HG03135 (cell line): ENCODE results near the gene LINGO1.

ENCODE experiments used
- ATAC-seq: cut with Tn5 transposase; IDR thresholded peaks from one replicate; pipeline ENCODE4 v1.9.1; 2021; ENCODE audit warnings: mild to moderate bottlenecking, moderate library complexity; ENCODE audit not compliant: unreplicated experiment

LINGO1 gene

GRCh38 chr15:77633134-77633912, 611 bp upstream of the LINGO1 start:
- ATAC-seq = no peak

DNA sequence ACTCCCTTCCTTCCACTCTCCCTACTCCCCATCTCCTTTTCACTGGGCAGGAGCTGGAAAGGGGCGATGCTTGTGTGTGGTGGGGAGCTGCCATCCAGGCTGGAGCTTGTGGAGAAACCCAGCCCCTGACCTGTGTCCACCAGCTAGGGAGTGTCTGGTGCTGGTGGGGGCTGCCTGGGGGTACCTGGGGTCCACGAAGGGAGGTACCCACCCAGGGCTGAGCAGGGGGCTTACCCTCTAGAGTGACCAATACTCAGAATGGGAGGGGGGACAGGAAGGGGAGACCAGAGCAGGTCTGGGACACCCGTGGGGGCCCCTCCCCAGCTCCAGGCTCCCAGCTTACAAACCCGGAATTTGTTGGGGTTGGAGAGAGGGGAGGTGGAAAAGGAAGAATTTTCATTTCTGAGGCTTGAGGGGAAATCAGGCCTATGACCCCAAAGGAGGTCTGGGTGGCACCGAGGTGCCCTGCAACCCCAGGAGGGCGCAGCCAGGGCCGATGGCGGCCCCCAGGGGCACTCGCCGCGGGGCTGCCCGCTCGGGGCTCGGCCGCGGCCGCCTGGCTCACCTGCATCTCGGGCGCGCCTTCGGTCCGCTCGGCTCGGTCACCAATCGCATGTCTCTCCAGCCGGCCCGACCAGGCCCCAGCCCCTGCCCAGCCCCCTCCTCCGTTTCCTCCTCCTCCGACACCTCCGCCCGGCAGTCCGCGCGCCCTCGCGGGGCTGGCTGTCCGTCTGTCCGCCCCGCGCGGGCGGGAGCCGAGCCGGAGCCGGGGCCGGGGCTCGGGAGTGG, 773 bp downstream of the LINGO1 start:
- ATAC-seq = no peak

GRCh38 chr15:77630956-77631744, 1.6 kb downstream of the LINGO1 start:
- no peak for ATAC-seq

- ATAC-seq = no peak
Measured at GRCh38 chr15:77630056-77630455, 2.7 kb downstream of the LINGO1 start.

DNA sequence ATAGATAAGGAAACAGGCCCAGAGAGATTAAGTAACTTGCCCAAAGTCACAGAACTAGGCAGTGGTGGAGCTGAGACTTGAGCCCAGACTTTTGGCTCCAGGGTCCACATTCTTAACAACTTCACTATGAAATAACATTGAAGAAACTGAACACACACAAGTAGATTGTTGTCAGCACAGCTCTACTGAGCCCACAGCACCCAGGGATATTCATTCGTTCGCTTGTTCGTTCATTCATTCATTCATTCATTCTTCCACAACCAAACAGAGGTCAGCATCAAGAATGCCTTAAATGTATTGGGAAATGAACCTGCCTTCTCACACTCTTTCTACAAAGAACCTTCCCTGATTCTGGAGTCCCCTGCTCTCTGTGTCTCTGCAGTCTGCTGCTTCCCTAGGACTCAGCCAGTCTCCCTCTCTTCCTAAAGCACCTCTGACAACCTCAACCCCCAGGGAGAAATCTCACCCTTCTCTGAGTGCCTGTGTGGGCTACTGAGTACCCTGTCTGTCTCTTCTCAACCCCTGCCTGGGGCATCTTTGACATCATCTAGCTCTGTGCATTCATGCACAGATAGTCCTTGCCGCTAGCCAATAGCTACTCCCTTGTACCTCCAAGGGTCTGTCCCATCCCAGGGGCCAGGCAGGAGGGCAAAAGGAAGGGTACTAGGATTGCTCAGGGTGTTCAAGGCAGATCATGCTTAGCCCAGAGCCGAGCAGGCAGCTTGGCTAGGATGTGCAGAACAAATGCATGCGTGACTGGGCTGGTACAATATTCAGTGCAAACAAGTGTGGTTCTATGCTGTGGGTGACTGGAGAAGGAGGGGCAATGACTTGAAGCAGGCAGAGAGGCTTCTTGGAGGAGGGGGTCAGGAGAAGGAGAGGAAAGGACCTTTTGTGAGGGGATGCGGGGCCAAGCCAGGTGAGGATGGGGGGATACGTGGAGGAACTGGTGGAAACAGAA, 3.4 kb downstream of the LINGO1 start:
- ATAC-seq = no peak

DNA sequence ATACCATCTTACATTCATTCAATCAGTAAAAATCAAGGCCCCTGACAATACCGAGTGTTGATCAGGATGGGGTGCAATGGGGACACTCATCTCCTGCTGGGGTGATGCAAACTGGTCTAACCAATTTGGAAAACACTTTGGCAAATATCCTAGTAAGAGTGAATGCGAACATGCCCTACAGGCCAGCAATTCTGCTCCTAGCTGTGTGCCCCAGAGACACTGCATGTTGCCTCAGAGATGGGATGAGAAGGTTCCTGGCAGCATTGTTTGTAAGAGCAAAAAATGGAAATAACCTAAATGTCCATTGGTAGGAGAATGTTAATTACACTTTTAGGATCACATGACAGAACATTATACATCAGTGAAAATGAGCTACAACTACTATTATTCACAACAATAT, 4.7 kb downstream of the LINGO1 start:
- ATAC-seq = no peak

GRCh38 chr15:77627581-77627980, 5.1 kb downstream of the LINGO1 start:
- no peak for ATAC-seq

DNA sequence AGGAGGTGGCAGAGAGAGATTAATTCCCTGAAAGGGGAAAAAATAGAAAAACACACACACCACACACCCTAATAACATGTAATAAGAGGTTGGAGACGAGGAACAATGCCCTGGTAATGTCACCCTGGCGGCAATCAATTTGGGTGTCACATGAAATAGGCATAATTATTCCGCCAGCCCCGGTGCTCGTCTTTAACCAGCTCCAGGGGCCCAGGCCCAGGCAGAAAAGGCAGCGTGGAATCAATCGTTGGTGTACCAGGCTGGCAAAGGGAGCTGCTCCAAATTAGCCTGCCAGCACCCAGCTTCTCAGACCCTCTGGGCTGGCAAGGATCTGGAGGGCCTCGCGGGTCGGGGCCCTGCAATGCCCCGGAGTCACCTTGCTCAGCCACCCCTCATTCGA, 5.6 kb downstream of the LINGO1 start:
- ATAC-seq = no peak

GRCh38 chr15:77626002-77626401, 6.7 kb downstream of the LINGO1 start:
- no peak for ATAC-seq

DNA sequence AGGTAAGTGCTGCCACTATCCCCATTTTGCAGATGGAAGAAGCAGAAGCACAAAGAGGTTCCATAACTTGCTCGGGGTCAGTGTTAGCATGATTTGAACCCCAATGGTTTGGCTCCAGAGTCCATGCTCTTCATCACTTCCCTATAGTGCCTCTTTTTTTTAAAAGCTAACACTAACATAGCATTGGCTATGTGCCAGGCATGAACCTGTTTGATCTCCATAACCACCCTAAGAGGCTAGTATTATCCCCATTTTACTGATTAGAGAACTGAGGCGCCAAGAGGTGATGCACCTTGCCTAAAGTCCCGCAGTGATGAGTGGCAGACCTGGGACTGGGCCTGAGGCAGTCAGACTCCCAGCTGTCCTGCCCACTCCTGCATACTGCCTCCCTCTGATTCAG, 7.3 kb downstream of the LINGO1 start:
- no peak for ATAC-seq

GRCh38 chr15:77624868-77625267, 7.8 kb downstream of the LINGO1 start:
- ATAC-seq = no peak

GRCh38 chr15:77623755-77624524, 8.8 kb downstream of the LINGO1 start:
- no peak for ATAC-seq

- ATAC-seq = no peak
Measured at GRCh38 chr15:77622934-77623754, 9.6 kb downstream of the LINGO1 start.

GRCh38 chr15:77622209-77622933, 10.3 kb downstream of the LINGO1 start:
- ATAC-seq = no peak

DNA sequence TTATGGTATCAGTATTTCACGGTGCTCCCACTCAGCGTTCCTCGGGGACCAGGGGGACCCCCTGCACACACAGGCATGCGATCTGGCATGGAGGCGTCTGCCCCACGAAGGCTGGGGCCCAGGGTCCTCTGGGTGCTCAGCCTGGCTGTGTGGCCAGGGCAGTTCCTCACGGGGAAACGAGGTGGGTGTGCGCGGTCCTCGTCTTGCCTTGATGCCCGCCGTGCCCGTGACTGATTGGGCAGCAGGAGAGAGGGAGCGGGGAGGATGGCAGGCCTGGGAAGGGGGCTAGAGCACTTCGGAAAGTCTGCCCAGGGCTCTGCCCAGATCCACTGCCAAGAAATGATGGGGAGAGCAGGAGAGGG, 10.9 kb downstream of the LINGO1 start:
- no peak for ATAC-seq

DNA sequence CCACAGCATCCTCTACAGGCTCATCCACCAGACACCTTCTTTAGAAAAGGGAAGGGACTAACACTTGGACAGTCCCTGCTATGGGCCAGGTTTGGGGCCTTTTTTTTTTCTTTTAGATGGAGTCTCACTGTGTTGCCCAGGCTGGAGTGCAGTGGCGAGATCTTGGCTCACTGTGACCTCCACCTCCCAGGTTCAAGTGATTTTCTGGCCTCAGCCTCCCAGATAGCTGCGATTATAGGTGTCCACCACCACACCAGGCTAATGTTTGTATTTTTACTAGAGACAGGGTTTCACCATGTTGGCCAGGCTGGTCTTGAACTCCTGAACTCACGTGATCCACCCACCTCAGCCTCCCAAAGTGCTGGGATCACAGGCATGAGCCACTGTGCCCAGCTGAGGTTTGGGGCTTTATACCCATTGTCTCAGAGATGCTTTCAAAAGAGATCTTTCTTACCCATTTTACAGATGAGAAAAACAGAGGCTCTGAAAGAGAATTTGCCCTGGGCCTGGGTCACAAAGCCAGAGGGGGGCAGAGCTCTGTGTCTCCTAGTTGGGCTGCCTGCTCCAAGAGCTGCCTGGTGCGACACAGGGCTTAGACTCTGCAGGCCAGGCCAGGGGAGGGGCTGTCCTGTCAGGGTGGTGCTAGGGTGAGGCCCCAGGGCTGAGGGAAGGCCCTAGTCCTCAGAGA, 11.6 kb downstream of the LINGO1 start:
- ATAC-seq = no peak

DNA sequence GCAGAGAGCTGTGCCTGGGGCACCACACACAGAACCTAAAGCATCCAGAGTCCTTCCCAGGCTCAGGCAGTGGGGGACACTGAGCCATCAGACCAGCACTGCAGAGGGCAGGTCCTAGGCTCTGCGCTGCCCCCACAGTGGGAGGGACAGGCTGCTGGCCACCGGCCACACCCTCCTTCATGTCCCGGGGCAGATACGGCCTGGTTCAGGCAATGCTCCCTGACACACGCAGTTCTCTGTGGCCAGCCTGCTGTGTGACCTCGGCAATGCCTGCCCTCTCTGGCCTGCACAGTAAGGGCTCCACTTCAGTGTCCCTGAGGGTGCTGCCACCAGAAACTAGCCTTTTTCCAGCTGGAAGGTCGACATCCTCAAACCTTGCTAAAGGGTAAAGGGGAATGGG, 12.4 kb downstream of the LINGO1 start:
- ATAC-seq = no peak

GRCh38 chr15:77619883-77620282, 12.8 kb downstream of the LINGO1 start:
- no peak for ATAC-seq
